Tibial nerve (tissue), 3 donors: Measurements from ENCODE around the gene ADORA1.

Experiments
- POLR2A ChIP-seq, 2 donors: fragments of 450-650 bp; IDR thresholded peaks; one replicate each; pipeline ENCODE4 v1.6.1; 2017; ENCODE audit warnings: antibody characterized with exemption in 2 of 2, mild to moderate bottlenecking in 2 of 2, moderate library complexity in 2 of 2
- TF ChIP-seq, protein P1 (sequence below), 5 experiments: fragments of 200-600 bp in 3 of 5; fragments of 450-650 bp in 2 of 5; sonication (generic) in 3 of 5; IDR thresholded peaks; one replicate each; pipeline ENCODE4 v1.5.1; 2016 to 2019; ENCODE audit warnings: antibody characterized with exemption in 5 of 5, mild to moderate bottlenecking in 3 of 5, moderate library complexity in 2 of 5

DNA sequence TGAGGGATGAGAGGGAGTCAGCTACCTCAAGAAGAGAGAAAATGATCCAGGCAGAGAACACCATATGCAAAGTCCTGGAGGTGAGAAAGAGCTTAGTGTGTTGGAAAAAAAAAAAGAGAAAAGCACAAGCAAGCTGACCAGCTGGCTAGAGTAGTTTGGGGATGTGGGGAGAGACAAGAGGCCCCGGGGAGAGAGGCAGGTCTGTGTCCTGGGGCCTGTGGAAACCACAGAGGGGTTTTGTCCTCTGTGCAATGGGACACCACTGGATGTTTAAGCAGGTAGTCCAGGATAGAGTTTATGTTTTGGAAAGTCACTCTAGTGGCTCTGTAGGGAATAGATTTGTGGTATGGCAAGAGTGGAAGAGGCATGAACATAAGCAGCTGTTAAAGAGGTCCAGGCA is 73.4 kb downstream of the ADORA1 start:
- TF ChIP-seq, protein P1, sequence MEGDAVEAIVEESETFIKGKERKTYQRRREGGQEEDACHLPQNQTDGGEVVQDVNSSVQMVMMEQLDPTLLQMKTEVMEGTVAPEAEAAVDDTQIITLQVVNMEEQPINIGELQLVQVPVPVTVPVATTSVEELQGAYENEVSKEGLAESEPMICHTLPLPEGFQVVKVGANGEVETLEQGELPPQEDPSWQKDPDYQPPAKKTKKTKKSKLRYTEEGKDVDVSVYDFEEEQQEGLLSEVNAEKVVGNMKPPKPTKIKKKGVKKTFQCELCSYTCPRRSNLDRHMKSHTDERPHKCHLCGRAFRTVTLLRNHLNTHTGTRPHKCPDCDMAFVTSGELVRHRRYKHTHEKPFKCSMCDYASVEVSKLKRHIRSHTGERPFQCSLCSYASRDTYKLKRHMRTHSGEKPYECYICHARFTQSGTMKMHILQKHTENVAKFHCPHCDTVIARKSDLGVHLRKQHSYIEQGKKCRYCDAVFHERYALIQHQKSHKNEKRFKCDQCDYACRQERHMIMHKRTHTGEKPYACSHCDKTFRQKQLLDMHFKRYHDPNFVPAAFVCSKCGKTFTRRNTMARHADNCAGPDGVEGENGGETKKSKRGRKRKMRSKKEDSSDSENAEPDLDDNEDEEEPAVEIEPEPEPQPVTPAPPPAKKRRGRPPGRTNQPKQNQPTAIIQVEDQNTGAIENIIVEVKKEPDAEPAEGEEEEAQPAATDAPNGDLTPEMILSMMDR (IDR thresholded peaks at IDR 0.05), result no peak
- no peak for TF ChIP-seq POLR2A (IDR thresholded peaks at IDR 0.05)
